IMR-90 (cell line): Measurements from ENCODE around the gene CALN1. TPM values are rescaled to one million over a fixed set of nuclear protein-coding genes. Genes with fewer than 3 reads are reported as not detected.
"Not testable (repeated sequence)": the region's sequence is repeated elsewhere in the genome, so short reads cannot be mapped to it uniquely, and the experiment has no call there.

Experiments
- ATAC-seq: fragments of 200-7000 bp; cut with Tn5 transposase; 2 replicates; pipeline ENCODE4 v1.9.1; 2020; ENCODE audit warnings: low read depth, mild to moderate bottlenecking, moderate library complexity
- BruUV-seq: library from RNA; stranded (reverse); fragments of 400-500 nt; replicated peaks from 2 replicates; lab custom pipeline; 2021; lab: Mats Ljungman, UMichigan
- CTCF ChIA-PET: fragments of 300-600 bp; formaldehyde crosslinking; extraction: SDS; loops from one replicate; lab custom pipeline; 2021; ENCODE audit warnings: antibody characterized with exemption; lab: Yijun Ruan, JAX
- POLR2A ChIA-PET: fragments of 300-600 bp; sonication (Branson Sonifier 250); formaldehyde crosslinking; loops from one replicate; lab custom pipeline; 2022; ENCODE audit warnings: antibody characterized with exemption; ENCODE audit not compliant: unreplicated experiment; lab: Charles Lee
- DNase-seq: peaks from one replicate; pipeline ENCODE4 v3.0.0; 2013
- H2AFZ ChIP-seq: replicated peaks from 2 replicates; pipeline ENCODE3; 2013; ENCODE audit warnings: low read length, mild to moderate bottlenecking; ENCODE audit not compliant: poor library complexity
- H2AK5ac ChIP-seq: 2 replicates; pipeline ENCODE4 v1.6.1; 2013; ENCODE audit warnings: low read depth, low read length, inconsistent platforms
- H2AK9ac ChIP-seq: replicated peaks from 2 replicates; pipeline ENCODE3; 2013; ENCODE audit warnings: mild to moderate bottlenecking, low read depth, low read length, moderate library complexity; ENCODE audit not compliant: poor library complexity
- H2BK120ac ChIP-seq: 2 replicates; pipeline ENCODE4 v1.6.1; 2013; ENCODE audit warnings: low read depth, low read length, inconsistent platforms
- H2BK15ac ChIP-seq: 3 replicates; pipeline ENCODE4 v1.6.1; 2013; ENCODE audit warnings: low read depth, low read length, inconsistent platforms
- H2BK20ac ChIP-seq: 2 replicates; pipeline ENCODE4 v1.6.1; 2013; ENCODE audit warnings: low read depth, mild to moderate bottlenecking, inconsistent platforms, low read length, moderate library complexity
- H2BK5ac ChIP-seq: 2 replicates; pipeline ENCODE4 v1.6.1; 2013; ENCODE audit warnings: mild to moderate bottlenecking, low read depth, low read length, inconsistent platforms; ENCODE audit not compliant: poor library complexity, severe bottlenecking
- H3K14ac ChIP-seq: replicated peaks from 2 replicates; pipeline ENCODE4 v1.6.1; 2013; ENCODE audit warnings: low read depth, low read length, inconsistent platforms
- H3K18ac ChIP-seq: 2 replicates; pipeline ENCODE4 v1.6.1; 2013; ENCODE audit warnings: low read depth, low read length, control low read depth
- H3K23ac ChIP-seq: 2 replicates; pipeline ENCODE4 v1.6.1; 2013; ENCODE audit warnings: low read depth, low read length, inconsistent platforms
- H3K27ac ChIP-seq: 2 replicates; pipeline ENCODE4 v1.5.1; 2013; ENCODE audit warnings: mild to moderate bottlenecking, control low read depth, low read length; ENCODE audit not compliant: insufficient read depth
- H3K27me3 ChIP-seq: 2 replicates; pipeline ENCODE4 v1.6.1; 2013; ENCODE audit warnings: low read length; ENCODE audit not compliant: control insufficient read depth, insufficient read depth
- H3K36me3 ChIP-seq: 2 replicates; pipeline ENCODE4 v1.6.1; 2013; ENCODE audit warnings: low read length, mixed read lengths; ENCODE audit not compliant: control insufficient read depth, insufficient read depth
- H3K4ac ChIP-seq: 2 replicates; pipeline ENCODE4 v1.6.1; 2013; ENCODE audit warnings: low read depth, low read length, inconsistent platforms
- H3K4me1 ChIP-seq: 2 replicates; pipeline ENCODE4 v1.6.1; 2013; ENCODE audit warnings: low read length, mixed read lengths; ENCODE audit not compliant: control insufficient read depth, insufficient read depth
- H3K4me2 ChIP-seq: 2 replicates; pipeline ENCODE4 v1.6.1; 2013; ENCODE audit warnings: low read depth, mild to moderate bottlenecking, control low read depth, low read length, moderate library complexity
- H3K4me3 ChIP-seq: 2 replicates; pipeline ENCODE4 v1.5.1; 2013; ENCODE audit warnings: low read depth, mild to moderate bottlenecking, control low read depth, low read length, moderate library complexity; ENCODE audit not compliant: insufficient read depth
- H3K56ac ChIP-seq: 2 replicates; pipeline ENCODE4 v1.6.1; 2013; ENCODE audit warnings: low read length, inconsistent platforms; ENCODE audit not compliant: insufficient read depth; ENCODE audit errors: extremely low read depth
- H3K79me1 ChIP-seq, 2 experiments: 2 replicates each; pipeline ENCODE4 v1.6.1; 2013; ENCODE audit warnings: low read length in 2 of 2, inconsistent platforms in 1 of 2, low read depth in 1 of 2
- H3K9ac ChIP-seq: 2 replicates; pipeline ENCODE4 v1.6.1; 2013; ENCODE audit warnings: low read depth, low read length, control low read depth
- H3K9me1 ChIP-seq: 2 replicates; pipeline ENCODE4 v1.6.1; 2013; ENCODE audit warnings: low read length, inconsistent platforms; ENCODE audit not compliant: insufficient read depth
- H3K9me3 ChIP-seq: 2 replicates; pipeline ENCODE4 v1.6.1; 2013; ENCODE audit warnings: low read length; ENCODE audit not compliant: control insufficient read depth, insufficient read depth
- H4K20me1 ChIP-seq: 2 replicates; pipeline ENCODE4 v1.6.1; 2013; ENCODE audit warnings: low read length, inconsistent platforms; ENCODE audit not compliant: insufficient read depth
- H4K5ac ChIP-seq: 2 replicates; pipeline ENCODE4 v1.6.1; 2013; ENCODE audit warnings: mild to moderate bottlenecking, low read depth, low read length, control low read depth
- H4K8ac ChIP-seq, 2 experiments: 2 replicates each; pipeline ENCODE4 v1.6.1; 2013; ENCODE audit warnings: low read depth in 2 of 2, low read length in 2 of 2, control low read depth in 1 of 2, inconsistent platforms in 1 of 2
- H4K91ac ChIP-seq: 2 replicates; pipeline ENCODE4 v1.6.1; 2013; ENCODE audit warnings: low read depth, low read length, inconsistent platforms; ENCODE audit not compliant: insufficient read depth
- CEBPB ChIP-seq: IDR thresholded peaks from 2 replicates; pipeline ENCODE4 v1.6.1; 2012; ENCODE audit warnings: low read depth, low read length, improper control_type of control experiment
- MAZ ChIP-seq: IDR thresholded peaks from 2 replicates; pipeline ENCODE4 v1.6.1; 2012; ENCODE audit warnings: low read depth, mild to moderate bottlenecking, low read length, improper control_type of control experiment, moderate library complexity, borderline replicate concordance
- WGBS, 2 experiments: methylation state at CpG; one replicate each; pipeline versions ENCODE4 v1.1.5 to v1.1.7; 2013; ENCODE audit warnings: missing lambda C conversion rate in 2 of 2; ENCODE audit not compliant: insufficient read length in 1 of 2; ENCODE audit errors: extremely low coverage in 2 of 2; 5-methylcytosine and 5-hydroxymethylcytosine counted together
- dilution Hi-C: fragments of 300-500 bp; cut with HindIII; formaldehyde crosslinking; loops from one replicate; pipeline ENCODE4 v1.14.3; 2018; ENCODE audit warnings: low sequenced_read_pairs; ENCODE audit not compliant: unreplicated experiment
- in situ Hi-C: fragments of 300-500 bp; cut with MboI; formaldehyde crosslinking; loops from 3 replicates; pipeline ENCODE4 v1.14.3; 2019; ENCODE audit warnings: low sequenced_read_pairs, inconsistent platforms, mixed read lengths
- intact Hi-C: fragments of 100-400 bp; cut with micrococcal nuclease; formaldehyde crosslinking; loops from 2 replicates; pipeline ENCODE4 v1.10.0; 2022
- polyA plus RNA-seq, 3 experiments: library from polyadenylated mRNA; depleted of rRNA; stranded (reverse); fragments of >200 nt; gene quantifications; 2 replicates each; pipeline ENCODE4 v1.2.3, GENCODE V29; 2012; ENCODE audit warnings: low replicate concordance in 1 of 3
- total RNA-seq: library from RNA; depleted of rRNA; stranded (reverse); fragments of >200 nt; gene quantifications from 2 replicates; pipeline ENCODE4 v1.2.3, GENCODE V29; 2012

CALN1 gene
- total and polyA plus RNA-seq, 2 of the 4 experiments (the other 2 are of a cell fraction): not detected

DNA sequence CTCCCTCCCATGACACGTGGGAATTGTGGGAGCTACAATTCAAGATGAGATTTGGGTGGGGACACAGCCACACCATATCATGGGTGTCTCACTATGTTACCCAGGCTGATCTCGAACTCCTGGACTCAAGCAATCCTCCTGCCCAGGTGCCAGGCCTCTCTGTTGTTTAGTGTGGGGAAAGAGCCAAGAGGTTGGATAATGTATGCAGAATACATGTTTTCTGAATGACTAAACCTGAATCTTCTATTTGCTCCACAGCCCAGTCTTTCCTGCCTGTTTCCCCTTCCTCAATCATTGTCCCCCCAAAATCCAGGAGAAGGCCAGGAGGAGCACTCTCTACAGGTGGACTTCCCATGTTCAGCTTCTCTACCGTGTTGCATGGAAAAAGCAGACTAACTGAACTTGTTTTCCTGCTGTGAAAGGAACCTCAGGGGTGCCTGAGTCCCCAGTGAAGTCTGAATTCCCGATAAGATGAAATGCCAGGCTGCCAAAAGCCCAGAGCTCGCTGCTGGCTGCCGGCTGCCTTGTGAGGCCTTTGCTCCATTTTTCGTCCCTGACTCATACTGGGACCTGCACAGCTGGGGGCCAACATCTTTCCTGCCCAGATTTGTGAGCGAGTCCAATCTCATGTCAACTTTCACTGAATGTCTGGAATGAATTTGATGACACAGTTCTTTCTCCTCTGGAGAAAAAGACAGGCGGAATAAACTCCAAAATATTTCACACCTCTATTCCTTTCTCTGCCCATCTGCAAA is 588.0 kb downstream of the CALN1 start:
- intact Hi-C loops (no loop called here), dilution Hi-C loops (no loop called here), in situ Hi-C loops (no loop called here)
- no peak overlapping the region for H2BK20ac ChIP-seq
- H3K9me1 ChIP-seq: no peaks in the 10 kb centered on the region
- no peak overlapping the region for H3K14ac ChIP-seq
- H3K9me3 ChIP-seq: peaks cover 22% of the 10 kb centered on the region
- DNase-seq: no peak
- WGBS, 2 experiments: 10% methylated on average over 2 of the region's 9 CpGs; no CpG with 5 or more reads in 1 of the 2 experiments
- no peak overlapping the region for H2BK120ac ChIP-seq
- ChIA-PET CTCF (no interaction called here), POLR2A (no interaction called here)
- TF ChIP-seq CEBPB: no peak
- no peak for TF ChIP-seq MAZ
- no peak overlapping the region for H3K27ac ChIP-seq
- H2BK5ac ChIP-seq: no peak overlapping the region
- H3K79me1 ChIP-seq: no peaks in the 10 kb centered on the region
- H3K4ac ChIP-seq: no peak overlapping the region
- no peak overlapping the region for H4K5ac ChIP-seq
- H3K4me3 ChIP-seq: no peak overlapping the region
- no peak overlapping the region for H3K56ac ChIP-seq
- H3K23ac ChIP-seq: no peak overlapping the region
- no peaks in the 10 kb centered on the region for H3K27me3 ChIP-seq
- H4K91ac ChIP-seq: no peak overlapping the region
- H3K9ac ChIP-seq: no peak overlapping the region
- no peaks in the 10 kb centered on the region for H3K36me3 ChIP-seq
- H2AK9ac ChIP-seq: no peak overlapping the region
- ATAC-seq: no peak
- no peak overlapping the region for H2BK15ac ChIP-seq
- H2AFZ ChIP-seq: no peak overlapping the region
- no peak overlapping the region for H4K8ac ChIP-seq
- H3K4me2 ChIP-seq: no peak overlapping the region
- BruUV-seq: no TSS peak
- no peak overlapping the region for H3K18ac ChIP-seq
- H2AK5ac ChIP-seq: no peak overlapping the region
- no peaks in the 10 kb centered on the region for H3K4me1 ChIP-seq
- no peaks in the 10 kb centered on the region for H4K20me1 ChIP-seq

DNA sequence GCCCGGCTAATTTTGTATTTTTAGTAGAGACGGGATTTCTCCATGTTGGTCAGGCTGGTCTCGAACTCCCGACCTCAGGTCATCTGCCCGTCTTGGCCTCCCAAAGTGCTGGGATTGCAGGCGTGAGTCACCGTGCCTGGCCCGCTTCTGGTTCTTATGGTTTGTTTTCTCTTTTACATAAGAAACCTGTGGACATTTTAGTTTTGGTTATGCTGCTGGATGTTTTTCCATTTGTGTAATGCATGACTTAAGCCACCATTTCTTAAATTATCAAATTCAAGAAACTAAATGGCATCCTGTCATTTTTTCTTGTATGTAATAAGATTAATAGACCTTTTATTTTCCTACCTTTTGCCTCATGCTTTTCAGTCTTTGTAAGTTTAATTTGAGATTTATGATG is 589.7 kb downstream of the CALN1 start:
- H4K20me1 ChIP-seq, dilution Hi-C loops, H3K27me3 ChIP-seq, H3K27ac ChIP-seq, H2BK120ac ChIP-seq, H2BK5ac ChIP-seq, H3K9me1 ChIP-seq, CTCF ChIA-PET, H4K5ac ChIP-seq, BruUV-seq, H3K14ac ChIP-seq, intact Hi-C loops, H2AFZ ChIP-seq, H3K9ac ChIP-seq, POLR2A ChIA-PET, H3K4ac ChIP-seq, H3K4me2 ChIP-seq, H3K4me3 ChIP-seq, in situ Hi-C loops, H3K23ac ChIP-seq, H2AK9ac ChIP-seq, H2BK20ac ChIP-seq, H2AK5ac ChIP-seq, H4K91ac ChIP-seq, H3K36me3 ChIP-seq, DNase-seq, H3K56ac ChIP-seq, H2BK15ac ChIP-seq, ATAC-seq, H3K4me1 ChIP-seq, H4K8ac ChIP-seq, H3K79me1 ChIP-seq, H3K18ac ChIP-seq: not testable (repeated sequence)
- WGBS, 2 experiments: no CpG with 5 or more reads among the region's 8 CpGs
- peaks cover 22% of the 10 kb centered on the region for H3K9me3 ChIP-seq
